H9 (cell line): Measurements from ENCODE around the gene WNK3. TPM values are rescaled to one million over a fixed set of nuclear protein-coding genes. Genes with fewer than 3 reads are reported as not detected.

Experiments used
- DNase-seq: peaks from one replicate; pipeline ENCODE4 v3.0.0-alpha.2; 2017
- H2AFZ ChIP-seq: one replicate; pipeline ENCODE4 v1.6.1; 2013; ENCODE audit warnings: mild to moderate bottlenecking, low read length, control low read depth, moderate library complexity
- H2AK5ac ChIP-seq: 2 replicates; pipeline ENCODE4 v1.6.1; 2013; ENCODE audit warnings: low read length, control low read depth, mixed read lengths; ENCODE audit not compliant: insufficient read length
- H2BK120ac ChIP-seq: one replicate; pipeline ENCODE4 v1.6.1; 2013; ENCODE audit warnings: low read depth, mild to moderate bottlenecking, low read length, control low read depth, inconsistent platforms; ENCODE audit not compliant: poor library complexity, severe bottlenecking
- H2BK12ac ChIP-seq: 2 replicates; pipeline ENCODE4 v1.6.1; 2013; ENCODE audit warnings: low read length, control low read depth, mixed read lengths, low read depth; ENCODE audit not compliant: insufficient read length
- H2BK15ac ChIP-seq: 2 replicates; pipeline ENCODE4 v1.6.1; 2013; ENCODE audit warnings: low read depth, low read length, control low read depth
- H2BK20ac ChIP-seq: one replicate; pipeline ENCODE4 v1.6.1; 2013; ENCODE audit warnings: low read depth, mild to moderate bottlenecking, low read length, control low read depth, inconsistent platforms; ENCODE audit not compliant: poor library complexity, severe bottlenecking
- H2BK5ac ChIP-seq: 2 replicates; pipeline ENCODE4 v1.6.1; 2013; ENCODE audit warnings: low read length, control low read depth, mixed read lengths; ENCODE audit not compliant: insufficient read length
- H3K14ac ChIP-seq: 2 replicates; pipeline ENCODE4 v1.6.1; 2013; ENCODE audit warnings: low read length, control low read depth; ENCODE audit not compliant: insufficient read depth
- H3K18ac ChIP-seq: 2 replicates; pipeline ENCODE4 v1.6.1; 2013; ENCODE audit warnings: low read depth, mild to moderate bottlenecking, mixed read lengths, low read length, control low read depth; ENCODE audit not compliant: insufficient read length
- H3K23ac ChIP-seq: 2 replicates; pipeline ENCODE4 v1.6.1; 2013; ENCODE audit warnings: low read length, control low read depth, mixed read lengths, low read depth; ENCODE audit not compliant: insufficient read length
- H3K23me2 ChIP-seq: 2 replicates; pipeline ENCODE4 v1.6.1; 2013; ENCODE audit warnings: low read depth, mild to moderate bottlenecking, mixed read lengths, low read length, control low read depth; ENCODE audit not compliant: insufficient read length, poor library complexity, severe bottlenecking
- H3K27ac ChIP-seq: 2 replicates; pipeline ENCODE4 v1.5.1; 2013; ENCODE audit warnings: low read length, control low read depth, mixed read lengths, low read depth; ENCODE audit not compliant: insufficient read length
- H3K27me3 ChIP-seq: 2 replicates; pipeline ENCODE4 v1.6.1; 2013; ENCODE audit warnings: low read length, control low read depth, inconsistent platforms; ENCODE audit not compliant: insufficient read depth
- H3K4ac ChIP-seq: 2 replicates; pipeline ENCODE4 v1.6.1; 2013; ENCODE audit warnings: low read depth, mild to moderate bottlenecking, control low read depth, inconsistent platforms, low read length, moderate library complexity
- H3K4me1 ChIP-seq: 2 replicates; pipeline ENCODE4 v1.6.1; 2013; ENCODE audit warnings: low read length, control low read depth, inconsistent platforms; ENCODE audit not compliant: insufficient read depth
- H3K4me2 ChIP-seq: 2 replicates; pipeline ENCODE4 v1.6.1; 2013; ENCODE audit warnings: low read length, control low read depth, mixed read lengths; ENCODE audit not compliant: insufficient read length, insufficient read depth
- H3K56ac ChIP-seq: 2 replicates; pipeline ENCODE4 v1.6.1; 2013; ENCODE audit warnings: low read depth, mild to moderate bottlenecking, mixed read lengths, low read length, control low read depth; ENCODE audit not compliant: insufficient read length
- H3K79me1 ChIP-seq: 2 replicates; pipeline ENCODE4 v1.6.1; 2013; ENCODE audit warnings: low read depth, mild to moderate bottlenecking, moderate library complexity, low read length, control low read depth, inconsistent platforms; ENCODE audit not compliant: insufficient read depth, poor library complexity, severe bottlenecking
- H3K79me2 ChIP-seq: 2 replicates; pipeline ENCODE4 v1.6.1; 2013; ENCODE audit warnings: low read length, control low read depth, inconsistent platforms; ENCODE audit not compliant: insufficient read depth
- H3K9ac ChIP-seq: 2 replicates; pipeline ENCODE4 v1.6.1; 2013; ENCODE audit warnings: low read length, control low read depth, mixed read lengths; ENCODE audit not compliant: insufficient read length; ENCODE audit errors: extremely low read depth
- H3K9me3 ChIP-seq: one replicate; pipeline ENCODE4 v1.6.1; 2013; ENCODE audit warnings: low read depth, low read length, inconsistent platforms; ENCODE audit not compliant: control insufficient read depth
- H3T11ph ChIP-seq: one replicate; pipeline ENCODE4 v1.6.1; 2013; ENCODE audit warnings: mild to moderate bottlenecking, low read length, control low read depth, inconsistent platforms
- H4K20me1 ChIP-seq: one replicate; pipeline ENCODE4 v1.6.1; 2013; ENCODE audit not compliant: control insufficient read depth, insufficient read length, insufficient read depth
- H4K5ac ChIP-seq: 2 replicates; pipeline ENCODE4 v1.6.1; 2013; ENCODE audit warnings: low read depth, mild to moderate bottlenecking, mixed read lengths, low read length, control low read depth; ENCODE audit not compliant: insufficient read length
- H4K8ac ChIP-seq: replicated peaks from 2 replicates; pipeline ENCODE4 v1.6.1; 2013; ENCODE audit warnings: low read length, control low read depth, mixed read lengths, low read depth; ENCODE audit not compliant: insufficient read length
- H4K91ac ChIP-seq: 2 replicates; pipeline ENCODE4 v1.6.1; 2013; ENCODE audit warnings: low read depth, mild to moderate bottlenecking, moderate library complexity, mixed read lengths, low read length, control low read depth; ENCODE audit not compliant: insufficient read length
- H3K27ac Mint-ChIP-seq, 3 experiments: 2 replicates in 2 of 3; 3 replicates in 1 of 3; pipeline ENCODE4 v1.8.0; 2020 to 2021; ENCODE audit warnings: mixed read lengths in 3 of 3, mild to moderate bottlenecking in 1 of 3, moderate library complexity in 1 of 3
- H3K27me3 Mint-ChIP-seq: 2 replicates; pipeline ENCODE4 v1.8.0; 2021; ENCODE audit warnings: low read depth, mild to moderate bottlenecking, moderate library complexity, mixed read lengths
- H3K36me3 Mint-ChIP-seq, 3 experiments: 2 replicates in 2 of 3; 3 replicates in 1 of 3; pipeline ENCODE4 v1.8.0; 2020 to 2021; ENCODE audit warnings: low read depth in 3 of 3, mixed read lengths in 3 of 3; ENCODE audit not compliant: insufficient read depth in 1 of 3
- H3K4me1 Mint-ChIP-seq, 2 experiments: 2 replicates each; pipeline ENCODE4 v1.8.0; 2020; ENCODE audit warnings: mixed read lengths in 2 of 2
- H3K4me3 Mint-ChIP-seq, 2 experiments: 2 replicates in 1 of 2; 3 replicates in 1 of 2; pipeline ENCODE4 v1.8.0; 2020 to 2021; ENCODE audit warnings: mild to moderate bottlenecking in 2 of 2, mixed read lengths in 2 of 2, moderate library complexity in 1 of 2
- H3K9me3 Mint-ChIP-seq, 2 experiments: 2 replicates in 1 of 2; 3 replicates in 1 of 2; pipeline ENCODE4 v1.8.0; 2020; ENCODE audit warnings: mild to moderate bottlenecking in 2 of 2, mixed read lengths in 2 of 2, moderate library complexity in 1 of 2
- CTCF ChIP-seq: fragments of 200-600 bp; sonication (generic); conservative IDR thresholded peaks from 3 replicates; pipeline ENCODE4 v1.8.0; 2021; ENCODE audit warnings: antibody characterized with exemption, mild to moderate bottlenecking
- WGBS: extraction: QIAGEN DNeasy Blood & Tissue Kit; methylation state at CpG from one replicate; pipeline ENCODE4 v1.1.7; 2013; ENCODE audit warnings: missing lambda C conversion rate, low lambda C conversion rate, mixed read lengths; ENCODE audit not compliant: insufficient read length; ENCODE audit errors: extremely low coverage; 5-methylcytosine and 5-hydroxymethylcytosine counted together
- total RNA-seq: library from RNA; stranded (reverse); gene quantifications from 2 replicates; pipeline ENCODE4 v1.2.1, GENCODE V29; 2021

The WNK3 gene
- total RNA-seq, 1 experiment from 2014 or later: 22.8 TPM

- Mint-ChIP-seq H3K4me1 (no peaks in the 10 kb centered on the region), H3K9me3 (peaks cover 36 to 39% of the 10 kb centered on the region in 2 experiments), H3K36me3 (peaks cover 15 to 26% (median 23%) of the 10 kb centered on the region in 3 experiments), H3K27me3 (no peaks in the 10 kb centered on the region), H3K27ac (no peak overlapping the region), H3K4me3 (no peak overlapping the region)
- no peak overlapping the region for H2BK20ac ChIP-seq
- no peak overlapping the region for H3K14ac ChIP-seq
- H3T11ph ChIP-seq: no peak overlapping the region
- no peak overlapping the region for H4K8ac ChIP-seq
- no peaks in the 10 kb centered on the region for H3K23me2 ChIP-seq
- H3K27ac ChIP-seq: no peak overlapping the region
- H4K5ac ChIP-seq: no peak overlapping the region
- H3K18ac ChIP-seq: no peak overlapping the region
- TF ChIP-seq CTCF: no peak
- H4K91ac ChIP-seq: no peak overlapping the region
- no peak overlapping the region for H2BK15ac ChIP-seq
- H2BK120ac ChIP-seq: no peak overlapping the region
- no peaks in the 10 kb centered on the region for H3K79me1 ChIP-seq
- no peaks in the 10 kb centered on the region for H4K20me1 ChIP-seq
- no peaks in the 10 kb centered on the region for H3K4me1 ChIP-seq
- no peak overlapping the region for H2BK12ac ChIP-seq
- H3K56ac ChIP-seq: no peak overlapping the region
- no peak overlapping the region for H3K9ac ChIP-seq
- H3K9me3 ChIP-seq: peaks cover 25% of the 10 kb centered on the region
- H3K27me3 ChIP-seq: no peaks in the 10 kb centered on the region
- no peak overlapping the region for H3K4me2 ChIP-seq
- H2BK5ac ChIP-seq: no peak overlapping the region
- H3K23ac ChIP-seq: no peak overlapping the region
- WGBS: no CpG with 5 or more reads among the region's 4 CpGs
- H3K79me2 ChIP-seq: no peaks in the 10 kb centered on the region
- H2AFZ ChIP-seq: no peak overlapping the region
- no peak overlapping the region for H2AK5ac ChIP-seq
- DNase-seq: no peak
- H3K4ac ChIP-seq: no peak overlapping the region
Observed at GRCh38 chrX:54237014-54237413, 120.8 kb downstream of the WNK3 start.
